OCI-LY7 (cell line): ENCODE results near the gene ZNF232.
"Not testable (repeated sequence)": the region's sequence is repeated elsewhere in the genome, so short reads cannot be mapped to it uniquely, and the experiment has no call there.

Source experiments
- CTCF ChIP-seq: fragments of 200-600 bp; sonication (generic); conservative IDR thresholded peaks from 2 replicates; pipeline ENCODE4 v1.5.1; 2014; ENCODE audit warnings: mild to moderate bottlenecking, antibody characterized with exemption, low read length, moderate library complexity, mixed read lengths
- EZH2phosphoT487 ChIP-seq: fragments of 200-600 bp; sonication (generic); IDR thresholded peaks from 2 replicates; pipeline ENCODE4 v1.6.1; 2018; ENCODE audit warnings: low read depth, borderline replicate concordance, mild to moderate bottlenecking, mixed run types, antibody characterized with exemption, low read length, moderate library complexity, mixed read lengths

- not testable (repeated sequence) for TF ChIP-seq EZH2phosphoT487, CTCF
Measured at GRCh38 chr17:5122056-5122455, 10.4 kb upstream of the ZNF232 start.
